Measurements from ENCODE around the gene RNLS.
A peak's percentile ranks its signal among the peaks of the same experiment; 100 is the strongest.

The RNLS gene

GRCh38 chr10:88274286-88274685 is 308.8 kb downstream of the RNLS start:
- Mint-ChIP-seq H3K9me3 (no peaks in the 10 kb centered on the region), H3K36me3 (ENCODE audit: low read depth) (no peaks in the 10 kb centered on the region), H3K27ac (no peak overlapping the region), H3K4me3 (no peak overlapping the region), H3K4me1 (peaks cover 13% of the 10 kb centered on the region), H3K27me3 (ENCODE audit: low read depth) (no peaks in the 10 kb centered on the region)
- TF ChIP-seq CTCF (IDR thresholded peaks at IDR 0.05; ENCODE audit: unreplicated experiment in 3 of 3), result no peak

GRCh38 chr10:88273567-88273966 is 309.6 kb downstream of the RNLS start:
- TF ChIP-seq CTCF (IDR thresholded peaks at IDR 0.05; ENCODE audit: unreplicated experiment in 3 of 3), result no peak
- peaks cover 13% of the 10 kb centered on the region for H3K4me1 Mint-ChIP-seq
- H3K27me3 Mint-ChIP-seq (ENCODE audit: low read depth), result no peaks in the 10 kb centered on the region
- H3K27ac Mint-ChIP-seq, result peak overlapping the region in 1 of 3 experiments; percentile 33
- no peak overlapping the region for H3K4me3 Mint-ChIP-seq
- no peaks in the 10 kb centered on the region for H3K9me3 Mint-ChIP-seq
- H3K36me3 Mint-ChIP-seq (ENCODE audit: low read depth), result no peaks in the 10 kb centered on the region

- no peak for TF ChIP-seq CTCF (IDR thresholded peaks at IDR 0.05; ENCODE audit: unreplicated experiment in 3 of 3)
- no peaks in the 10 kb centered on the region for H3K9me3 Mint-ChIP-seq
Observed at GRCh38 chr10:88271761-88272543, 311.2 kb downstream of the RNLS start.

GRCh38 chr10:88270871-88271713 is 312.0 kb downstream of the RNLS start:
- H3K27ac Mint-ChIP-seq, result peak overlapping the region; percentile 29 to 58 (median 56)
- peaks cover 3% of the 10 kb centered on the region for H3K27me3 Mint-ChIP-seq (ENCODE audit: low read depth)
- no peak overlapping the region for H3K4me3 Mint-ChIP-seq
- H3K4me1 Mint-ChIP-seq, result peaks cover 23% of the 10 kb centered on the region
- TF ChIP-seq CTCF (IDR thresholded peaks at IDR 0.05; ENCODE audit: unreplicated experiment in 3 of 3), result no peak
- no peaks in the 10 kb centered on the region for H3K36me3 Mint-ChIP-seq (ENCODE audit: low read depth)
- no peaks in the 10 kb centered on the region for H3K9me3 Mint-ChIP-seq

More at GRCh38 chr10:88271761-88272543, 311.2 kb downstream of the RNLS start:
- Mint-ChIP-seq H3K36me3 (ENCODE audit: low read depth) (no peaks in the 10 kb centered on the region), H3K27ac (no peak overlapping the region), H3K4me1 (peaks cover 15% of the 10 kb centered on the region), H3K4me3 (no peak overlapping the region), H3K27me3 (ENCODE audit: low read depth) (peaks cover 3% of the 10 kb centered on the region)

GRCh38 chr10:88270061-88270808 is 312.9 kb downstream of the RNLS start:
- peaks cover 3% of the 10 kb centered on the region for H3K27me3 Mint-ChIP-seq (ENCODE audit: low read depth)
- H3K4me1 Mint-ChIP-seq, result peaks cover 29% of the 10 kb centered on the region
- no peak overlapping the region for H3K27ac Mint-ChIP-seq
- TF ChIP-seq CTCF (IDR thresholded peaks at IDR 0.05; ENCODE audit: unreplicated experiment in 3 of 3), result no peak
- no peak overlapping the region for H3K4me3 Mint-ChIP-seq
- no peaks in the 10 kb centered on the region for H3K36me3 Mint-ChIP-seq (ENCODE audit: low read depth)
- H3K9me3 Mint-ChIP-seq, result no peaks in the 10 kb centered on the region

Data from nephron (organoid).